HAP-1 (cell line): ENCODE measurements around the gene SOX12.
"Not testable (repeated sequence)": the region's sequence is repeated elsewhere in the genome, so short reads cannot be mapped to it uniquely, and the experiment has no call there.

ENCODE experiments used
- DNase-seq, 2 experiments: peaks; one replicate each; pipeline ENCODE4 v3.0.0-alpha.2; 2016 to 2020; ENCODE audit warnings: low spot score in 2 of 2
- H3K27me3 ChIP-seq: fragments of 250-450 bp; sonication (Bioruptor Pico); 2 replicates; pipeline ENCODE4 v1.5.1; 2020; ENCODE audit warnings: low read depth, mild to moderate bottlenecking, moderate library complexity
- H3K36me3 ChIP-seq: fragments of 250-450 bp; sonication (Bioruptor Pico); replicated peaks from 2 replicates; pipeline ENCODE4 v1.5.1; 2020; ENCODE audit warnings: mild to moderate bottlenecking
- H3K4me1 ChIP-seq: fragments of 250-450 bp; sonication (Bioruptor Pico); 2 replicates; pipeline ENCODE4 v1.5.1; 2020; ENCODE audit warnings: mild to moderate bottlenecking
- H3K4me3 ChIP-seq: fragments of 250-450 bp; sonication (Bioruptor Pico); 2 replicates; pipeline ENCODE4 v1.5.1; 2020; ENCODE audit warnings: mild to moderate bottlenecking, moderate library complexity
- H3K9me3 ChIP-seq: fragments of 250-450 bp; sonication (Bioruptor Pico); 2 replicates; pipeline ENCODE4 v1.5.1; 2020; ENCODE audit warnings: mild to moderate bottlenecking, moderate library complexity
- in situ Hi-C: fragments of 300-500 bp; cut with MboI; formaldehyde crosslinking; loops from 3 replicates; pipeline ENCODE4 v1.14.3; 2020; ENCODE audit warnings: low sequenced_read_pairs, inconsistent platforms, mixed read lengths

The SOX12 gene

GRCh38 chr20:328975-329695, 3.8 kb downstream of the SOX12 start:
- in situ Hi-C loops = no loop called here
- peaks cover 17% of the 10 kb centered on the region for H3K36me3 ChIP-seq
- H3K4me1 ChIP-seq = no peaks in the 10 kb centered on the region; the same call in 1 of the 2 replicates
- H3K9me3 ChIP-seq = no peaks in the 10 kb centered on the region
- DNase-seq = no peak
- H3K4me3 ChIP-seq = peak overlapping the region; percentile 70; the same call in 1 of the 2 replicates
- H3K27me3 ChIP-seq = no peaks in the 10 kb centered on the region

GRCh38 chr20:329851-330232, 4.5 kb downstream of the SOX12 start:
- Histone ChIP-seq H3K4me1 (no peaks in the 10 kb centered on the region; the same call in 1 of the 2 replicates), H3K4me3 (no peak overlapping the region), H3K36me3 (peaks cover 17% of the 10 kb centered on the region), H3K27me3 (no peaks in the 10 kb centered on the region), H3K9me3 (no peaks in the 10 kb centered on the region)
- DNase-seq = no peak
- in situ Hi-C loops = no loop called here

- no peaks in the 10 kb centered on the region for H3K9me3 ChIP-seq
- DNase-seq = peak; percentile 75 to 81
- H3K4me1 ChIP-seq = no peaks in the 10 kb centered on the region; the same call in 1 of the 2 replicates
- in situ Hi-C loops = no loop called here
- H3K36me3 ChIP-seq = peaks cover 17% of the 10 kb centered on the region
- no peak overlapping the region for H3K4me3 ChIP-seq
- H3K27me3 ChIP-seq = no peaks in the 10 kb centered on the region
Measured at GRCh38 chr20:330233-331149, 5.1 kb downstream of the SOX12 start.

GRCh38 chr20:334578-334977, 9.2 kb downstream of the SOX12 start:
- Histone ChIP-seq H3K4me1 (no peaks in the 10 kb centered on the region), H3K4me3 (no peak overlapping the region), H3K9me3 (no peaks in the 10 kb centered on the region), H3K36me3 (peaks cover 8% of the 10 kb centered on the region), H3K27me3 (no peaks in the 10 kb centered on the region)
- no peak for DNase-seq
- in situ Hi-C loops = no loop called here

- in situ Hi-C loops, H3K4me3 ChIP-seq, H3K36me3 ChIP-seq, DNase-seq, H3K4me1 ChIP-seq, H3K27me3 ChIP-seq, H3K9me3 ChIP-seq: not testable (repeated sequence)
Measured at GRCh38 chr20:336040-336439, 10.7 kb downstream of the SOX12 start.

GRCh38 chr20:341682-342081, 16.3 kb downstream of the SOX12 start:
- Histone ChIP-seq H3K27me3 (no peaks in the 10 kb centered on the region), H3K9me3 (no peaks in the 10 kb centered on the region), H3K36me3 (peaks cover 9% of the 10 kb centered on the region), H3K4me3 (no peak overlapping the region), H3K4me1 (peaks cover 4% of the 10 kb centered on the region)
- in situ Hi-C loops = no loop called here
- DNase-seq = no peak

GRCh38 chr20:343107-343506, 17.8 kb downstream of the SOX12 start:
- Histone ChIP-seq H3K27me3 (no peaks in the 10 kb centered on the region), H3K4me1 (peaks cover 4% of the 10 kb centered on the region), H3K9me3 (no peaks in the 10 kb centered on the region)

GRCh38 chr20:346033-346639, 20.8 kb downstream of the SOX12 start:
- Histone ChIP-seq H3K4me1 (peaks cover 12% of the 10 kb centered on the region), H3K4me3 (peak overlapping the region; percentile 61), H3K36me3 (peaks cover 19% of the 10 kb centered on the region), H3K27me3 (no peaks in the 10 kb centered on the region), H3K9me3 (no peaks in the 10 kb centered on the region)
- in situ Hi-C loops = no loop called here
- no peak for DNase-seq

More at GRCh38 chr20:343107-343506, 17.8 kb downstream of the SOX12 start:
- in situ Hi-C loops = no loop called here
- Histone ChIP-seq H3K4me3 (no peak overlapping the region), H3K36me3 (peaks cover 9% of the 10 kb centered on the region)
- DNase-seq = no peak

- H3K9me3 ChIP-seq = no peaks in the 10 kb centered on the region
- no peaks in the 10 kb centered on the region for H3K27me3 ChIP-seq
- peaks cover 19% of the 10 kb centered on the region for H3K36me3 ChIP-seq
- H3K4me1 ChIP-seq = peaks cover 12% of the 10 kb centered on the region
- DNase-seq = peak; percentile 89 to 92
- peak within 1 kb of the TSS; percentile 61 for H3K4me3 ChIP-seq
- in situ Hi-C loops = no loop called here
Measured at GRCh38 chr20:346640-347316, 21.4 kb downstream of the SOX12 start, which contains the start of gene NRSN2. TSS of gene NRSN2 (plus strand) at chr20:347111. CDS start at chr20:349644, 2,533 bp downstream.

- H3K36me3 ChIP-seq = peaks cover 19% of the 10 kb centered on the region
- peak overlapping the region; percentile 61 for H3K4me3 ChIP-seq
- H3K9me3 ChIP-seq = no peaks in the 10 kb centered on the region
- H3K4me1 ChIP-seq = peaks cover 12% of the 10 kb centered on the region
- in situ Hi-C loops = no loop called here
- H3K27me3 ChIP-seq = no peaks in the 10 kb centered on the region
- DNase-seq = no peak
Measured at GRCh38 chr20:347317-347639, 21.9 kb downstream of the SOX12 start.

- Histone ChIP-seq H3K36me3 (peaks cover 19% of the 10 kb centered on the region), H3K27me3 (no peaks in the 10 kb centered on the region), H3K9me3 (no peaks in the 10 kb centered on the region), H3K4me1 (peaks cover 12% of the 10 kb centered on the region), H3K4me3 (peak overlapping the region; percentile 61)
- in situ Hi-C loops = no loop called here
- DNase-seq = peak; percentile 97 to 99
Measured at GRCh38 chr20:347640-348484, 22.5 kb downstream of the SOX12 start.

GRCh38 chr20:348972-349841, 23.9 kb downstream of the SOX12 start:
- Histone ChIP-seq H3K4me3 (no peak overlapping the region), H3K9me3 (no peaks in the 10 kb centered on the region), H3K4me1 (peaks cover 12% of the 10 kb centered on the region), H3K36me3 (peaks cover 19% of the 10 kb centered on the region), H3K27me3 (no peaks in the 10 kb centered on the region)
- DNase-seq = no peak
- in situ Hi-C loops = no loop called here
